GM21825 (cell line): ENCODE data around the gene ZNF436.
A peak's percentile ranks its signal among the peaks of the same experiment; 100 is the strongest.

Experiments used
- ATAC-seq: cut with Tn5 transposase; IDR thresholded peaks from one replicate; pipeline ENCODE4 v1.9.1; 2021; ENCODE audit warnings: mild to moderate bottlenecking, moderate library complexity; ENCODE audit not compliant: unreplicated experiment

ZNF436 gene

DNA sequence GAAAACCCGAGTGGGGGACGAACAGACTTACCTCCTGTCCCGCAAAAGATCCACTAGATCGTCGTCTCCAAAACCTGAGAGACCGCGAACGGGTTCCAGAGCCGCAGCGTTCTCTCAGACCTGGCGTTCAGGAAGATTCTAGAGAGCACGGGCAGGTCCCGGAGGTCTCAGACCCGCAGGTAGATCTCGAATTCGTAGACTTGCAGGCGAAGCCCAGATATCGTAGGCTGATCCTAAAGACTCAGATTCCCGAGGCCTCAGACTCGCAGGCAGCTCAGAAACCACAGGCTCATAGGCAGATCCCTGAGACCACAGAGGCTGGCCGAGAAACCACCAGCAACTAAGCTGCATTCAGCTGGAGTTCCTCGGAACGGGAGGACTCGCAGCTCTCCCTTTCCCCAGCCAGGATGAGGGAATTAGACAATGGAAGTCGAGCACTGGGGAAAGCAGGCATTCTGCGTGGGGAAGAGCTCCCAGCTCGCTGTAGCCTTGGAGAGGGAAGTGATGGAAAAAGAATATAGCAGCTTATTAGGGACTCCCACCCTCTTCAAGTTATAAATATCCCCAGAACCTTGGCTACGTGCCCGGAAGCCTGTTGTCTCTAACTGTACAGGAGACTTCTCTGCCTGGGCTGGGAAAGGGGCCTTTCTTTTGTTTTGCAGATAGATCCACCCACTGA lies at the start of gene ZNF436:
TSS of gene ZNF436 (minus strand) at position 502 of the 679 bp plus-strand sequence. CDS start 1,831 bp downstream, outside the sequence.
- ATAC-seq, result no peak

DNA sequence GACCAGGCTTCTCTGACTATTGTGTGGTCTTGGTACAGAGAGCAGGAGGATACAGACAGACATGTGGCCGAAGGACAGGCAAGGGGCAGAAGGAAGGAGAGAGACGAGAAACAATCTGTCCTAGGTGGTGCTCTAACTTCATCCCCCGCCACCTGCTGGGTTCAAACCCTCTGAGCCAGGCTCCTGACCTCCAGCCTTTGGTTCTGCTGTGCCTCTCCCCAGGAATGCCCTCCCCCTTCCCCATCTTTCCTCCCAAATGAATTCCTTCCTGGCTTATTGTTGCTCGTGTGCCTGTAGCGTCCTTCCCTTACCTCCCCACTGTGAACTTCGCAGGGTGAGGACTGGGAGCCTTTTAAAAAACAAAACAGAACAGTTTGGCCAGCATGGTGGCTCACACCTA lies 49.5 kb upstream of the ZNF436 start:
- no peak for ATAC-seq

DNA sequence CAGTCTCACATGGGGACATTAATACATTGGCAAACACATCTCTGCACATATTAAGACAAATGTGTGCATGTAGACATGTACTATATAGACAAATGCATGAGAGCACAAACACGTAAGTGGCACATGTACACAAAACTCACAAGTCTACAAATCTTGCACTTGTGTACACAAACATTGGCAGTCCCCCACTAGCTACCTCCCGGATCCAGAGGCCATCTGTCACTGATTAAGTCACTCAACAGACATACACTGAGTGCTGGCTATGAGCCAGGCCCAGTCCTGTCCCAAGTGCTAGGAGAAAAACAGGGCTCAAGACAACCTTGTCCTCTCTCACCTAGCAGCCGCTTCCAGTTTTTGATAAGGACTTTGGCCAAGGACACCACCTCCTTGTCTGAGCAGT lies 47.9 kb upstream of the ZNF436 start:
- ATAC-seq, result no peak

GRCh38 chr1:23416964-23417363 lies 47.3 kb upstream of the ZNF436 start:
- ATAC-seq, result no peak

DNA sequence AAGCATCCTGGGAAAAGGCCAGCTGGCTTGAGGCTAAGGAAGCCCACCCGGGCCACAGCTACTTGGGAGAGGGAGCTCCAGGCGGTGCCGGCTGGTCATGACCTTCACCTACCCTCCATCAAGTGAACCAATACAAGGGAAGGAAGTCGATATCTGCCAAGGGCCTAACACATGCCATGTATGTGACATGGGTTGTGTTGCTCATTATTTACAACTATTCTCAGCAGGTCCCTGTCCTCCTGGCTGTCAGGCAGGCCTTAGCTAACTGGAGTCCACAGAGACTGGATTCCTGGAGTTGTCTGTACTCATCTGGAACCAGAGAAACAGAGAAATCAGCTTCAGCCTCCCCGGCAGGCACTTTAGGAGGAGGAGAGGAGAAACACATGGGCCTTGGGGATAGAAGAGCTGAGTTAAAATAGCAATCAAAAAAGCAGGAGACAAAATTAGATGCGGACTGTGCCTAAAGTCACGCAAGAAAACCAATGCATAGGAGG lies 39.2 kb upstream of the ZNF436 start:
- no peak for ATAC-seq

GRCh38 chr1:23407016-23407630 lies 37.5 kb upstream of the ZNF436 start:
- no peak for ATAC-seq

DNA sequence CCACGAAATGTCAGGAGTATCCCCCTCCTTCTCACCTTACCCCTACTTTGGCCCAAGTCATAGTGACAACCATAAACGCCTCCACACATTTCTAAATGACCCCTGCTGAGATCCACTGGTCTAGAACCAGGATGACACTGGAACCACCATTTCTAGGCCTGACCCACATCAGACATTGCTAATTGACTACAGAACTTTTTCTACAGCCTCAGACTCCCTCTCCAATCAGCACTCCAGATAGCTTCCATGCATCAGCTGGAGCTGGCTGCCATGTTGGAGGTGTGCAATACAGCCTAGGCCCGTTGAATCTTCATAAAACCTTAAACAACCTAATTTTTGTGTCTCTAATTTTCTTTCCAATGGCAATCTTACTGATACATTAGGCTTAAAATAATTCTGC lies 36.3 kb upstream of the ZNF436 start:
- ATAC-seq, result no peak

- peak; percentile 63 for ATAC-seq
These were observed 34.3 kb upstream of the ZNF436 start for GRCh38 chr1:23403735-23404486.

GRCh38 chr1:23403355-23403734 lies 33.7 kb upstream of the ZNF436 start:
- no peak for ATAC-seq

GRCh38 chr1:23403038-23403336 lies 33.4 kb upstream of the ZNF436 start:
- no peak for ATAC-seq

DNA sequence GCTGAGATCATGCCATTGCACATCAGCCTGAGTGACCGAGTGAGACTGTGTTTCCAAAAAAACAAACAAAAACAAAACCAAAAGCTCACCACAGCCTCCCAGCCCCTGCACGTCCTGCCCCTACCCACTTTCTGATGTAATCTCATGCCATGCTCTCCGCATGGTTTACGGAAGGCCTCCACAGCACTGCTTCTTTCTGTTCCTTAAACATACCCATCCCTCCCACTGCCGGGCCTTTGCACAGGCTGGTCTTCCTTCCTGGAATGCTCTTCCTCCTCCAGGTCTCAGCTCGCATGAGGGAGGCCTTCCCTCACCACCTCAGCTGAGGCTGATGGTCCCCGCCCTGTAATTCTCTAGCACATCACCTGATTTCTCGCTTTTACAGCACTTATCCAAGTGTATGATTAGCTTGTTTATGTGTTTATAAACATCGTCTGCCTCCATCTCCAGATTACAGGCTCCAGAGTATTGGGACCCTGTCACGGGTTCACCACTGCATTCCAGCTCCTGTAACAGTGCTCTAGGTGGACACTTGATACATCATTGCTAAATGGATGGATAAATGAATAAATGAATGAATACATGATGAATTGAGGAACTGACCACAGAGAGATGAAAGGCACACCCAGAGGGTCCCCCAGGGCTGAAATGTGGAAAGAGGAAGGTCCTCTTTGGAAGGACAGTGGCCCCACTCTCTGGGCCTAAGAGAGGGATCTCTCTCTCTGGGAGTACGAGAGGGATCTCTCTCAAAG lies 32.8 kb upstream of the ZNF436 start:
- ATAC-seq, result no peak

- ATAC-seq, result no peak
These were observed 31.7 kb upstream of the ZNF436 start for GRCh38 chr1:23401313-23401712.

DNA sequence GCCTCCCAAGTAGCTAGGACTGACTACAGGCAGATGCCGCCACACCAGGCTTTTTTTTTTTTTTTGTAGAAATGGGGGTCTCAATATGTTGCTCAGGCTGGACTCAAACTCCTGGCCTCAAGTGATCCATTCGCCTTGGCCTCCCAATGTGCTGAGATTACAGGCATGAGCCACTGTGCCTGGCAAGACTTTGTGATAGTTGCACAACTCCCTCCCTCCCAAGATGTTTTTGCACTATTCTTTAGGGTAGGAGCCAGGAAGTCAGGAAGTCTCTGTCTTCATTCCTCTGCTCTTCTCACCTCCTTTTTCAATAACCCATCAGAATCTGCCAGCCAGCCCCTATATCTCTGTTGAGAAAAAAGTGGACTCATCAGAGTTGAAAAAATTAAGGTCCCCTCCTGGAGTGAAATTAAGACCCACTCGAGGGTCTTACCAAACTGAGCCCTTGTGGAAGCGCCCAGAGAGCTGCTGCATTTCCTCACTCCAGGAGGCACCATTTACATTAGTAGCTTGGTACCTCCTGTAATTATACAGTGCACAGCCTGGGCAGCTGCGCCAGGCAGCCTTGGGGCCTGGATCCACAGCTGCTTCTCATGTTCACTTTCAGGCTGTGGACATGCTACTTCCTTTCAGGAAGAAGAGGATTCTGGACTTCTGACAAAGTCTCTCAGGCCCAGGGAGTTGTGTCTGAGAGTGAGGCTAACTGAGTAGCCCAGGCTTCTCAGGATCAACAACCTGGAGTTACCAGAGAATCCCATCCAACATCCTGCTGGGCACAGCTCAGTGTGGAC lies 30.9 kb upstream of the ZNF436 start:
- ATAC-seq, result no peak

DNA sequence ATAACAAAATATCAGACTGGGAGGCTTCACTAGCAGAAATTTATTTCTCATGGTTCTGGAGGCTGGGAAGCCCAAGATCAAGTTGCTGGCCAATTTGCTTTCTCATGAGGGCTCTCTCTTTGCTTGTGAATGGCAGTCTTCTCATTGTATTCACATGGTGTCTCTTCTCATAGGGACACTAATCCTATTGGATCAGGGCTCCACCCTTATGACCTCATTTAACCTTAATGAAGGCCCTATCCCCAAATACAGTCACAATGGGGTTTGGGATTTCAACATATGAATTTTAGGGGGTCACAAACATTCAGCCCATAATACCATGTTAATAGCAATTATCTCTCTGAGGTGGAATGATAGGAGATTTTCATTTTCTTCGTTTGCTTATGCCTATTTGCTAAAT lies 29.6 kb upstream of the ZNF436 start:
- no peak for ATAC-seq

GRCh38 chr1:23397908-23398307 lies 28.3 kb upstream of the ZNF436 start:
- ATAC-seq, result no peak

DNA sequence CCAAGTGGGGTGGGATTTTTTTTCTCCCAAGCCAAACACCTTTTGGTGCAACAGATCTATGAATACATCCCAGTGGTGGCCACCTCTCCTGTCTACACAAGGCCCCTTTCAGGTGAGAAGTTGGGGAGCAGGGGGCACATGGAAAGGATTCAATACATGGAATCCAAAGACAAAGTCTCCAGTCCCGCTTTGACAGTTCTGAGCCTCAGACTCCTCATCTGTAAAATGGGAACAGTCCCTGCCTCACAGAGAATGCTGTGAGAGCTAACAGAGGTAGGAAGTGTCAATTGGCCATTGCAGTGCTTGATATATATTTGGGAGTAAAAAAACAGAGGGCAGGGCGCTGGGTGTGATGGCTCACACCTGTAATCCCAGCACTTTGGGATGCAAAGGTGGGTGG lies 26.7 kb upstream of the ZNF436 start:
- no peak for ATAC-seq

DNA sequence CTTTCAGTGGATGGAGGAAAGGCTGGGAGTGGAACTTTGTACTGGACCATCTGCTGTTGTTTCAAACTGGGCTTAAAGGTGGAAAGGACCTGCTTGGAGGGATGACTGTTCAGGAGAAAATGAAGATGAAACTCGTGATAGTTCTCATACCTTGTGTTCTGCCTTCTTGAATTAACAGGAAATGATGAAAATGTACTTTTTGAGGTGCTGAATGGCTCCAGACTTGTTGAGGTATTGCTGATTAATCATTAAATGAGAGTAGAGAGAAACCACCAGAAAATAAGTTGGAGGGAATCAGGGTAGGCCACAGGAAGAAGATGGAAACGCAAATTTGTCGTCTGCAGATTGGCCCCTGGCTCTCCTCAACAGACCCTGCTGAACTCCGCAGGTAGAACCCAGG lies 26.2 kb upstream of the ZNF436 start:
- ATAC-seq, result no peak

- no peak for ATAC-seq
These were observed 25.6 kb upstream of the ZNF436 start for GRCh38 chr1:23395154-23395724.

- ATAC-seq, result no peak
These were observed 25.0 kb upstream of the ZNF436 start for GRCh38 chr1:23394684-23395083.

DNA sequence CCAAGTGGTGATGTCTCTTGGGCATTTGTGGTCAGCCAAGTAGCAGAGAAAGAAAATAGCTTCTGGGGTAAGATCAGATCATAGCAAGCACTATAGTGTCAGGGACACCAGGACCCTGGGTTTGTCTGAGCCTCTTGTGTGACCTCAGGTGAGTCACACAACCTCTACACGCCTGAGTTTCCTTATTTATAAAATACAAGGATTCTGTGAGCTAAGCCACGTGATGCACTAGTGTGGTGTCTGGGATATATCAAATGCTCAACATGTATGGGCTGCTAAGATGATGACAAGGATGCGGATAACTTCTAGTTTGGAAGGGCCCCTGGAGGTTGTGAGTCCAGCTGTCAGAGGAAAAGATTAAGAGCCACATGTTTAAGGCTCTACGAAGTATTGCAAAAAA lies 24.5 kb upstream of the ZNF436 start:
- no peak for ATAC-seq
